ENCODE data around the gene NFKBIL1.

GRCh38 chr6:31592396-31592771 lies 45.0 kb downstream of the NFKBIL1 start:
- TF ChIP-seq ARID2 (IDR thresholded peaks at IDR 0.05) (no peak), SP2 (IDR thresholded peaks at IDR 0.05; ENCODE audit: extremely low read depth, low read depth, low read length, poor library complexity, severe bottlenecking) (no peak), NFRKB (IDR thresholded peaks at IDR 0.05; ENCODE audit: low read depth) (no peak), ZNF280A (IDR thresholded peaks at IDR 0.05; ENCODE audit: low read depth, partially characterized antibody) (no peak), USF2 (CRISPR knock-in tag; IDR thresholded peaks at IDR 0.05) (no peak), FOS (IDR thresholded peaks at IDR 0.05; ENCODE audit: extremely low read depth, insufficient read length) (no peak)
- TF ChIP-seq, protein P1, sequence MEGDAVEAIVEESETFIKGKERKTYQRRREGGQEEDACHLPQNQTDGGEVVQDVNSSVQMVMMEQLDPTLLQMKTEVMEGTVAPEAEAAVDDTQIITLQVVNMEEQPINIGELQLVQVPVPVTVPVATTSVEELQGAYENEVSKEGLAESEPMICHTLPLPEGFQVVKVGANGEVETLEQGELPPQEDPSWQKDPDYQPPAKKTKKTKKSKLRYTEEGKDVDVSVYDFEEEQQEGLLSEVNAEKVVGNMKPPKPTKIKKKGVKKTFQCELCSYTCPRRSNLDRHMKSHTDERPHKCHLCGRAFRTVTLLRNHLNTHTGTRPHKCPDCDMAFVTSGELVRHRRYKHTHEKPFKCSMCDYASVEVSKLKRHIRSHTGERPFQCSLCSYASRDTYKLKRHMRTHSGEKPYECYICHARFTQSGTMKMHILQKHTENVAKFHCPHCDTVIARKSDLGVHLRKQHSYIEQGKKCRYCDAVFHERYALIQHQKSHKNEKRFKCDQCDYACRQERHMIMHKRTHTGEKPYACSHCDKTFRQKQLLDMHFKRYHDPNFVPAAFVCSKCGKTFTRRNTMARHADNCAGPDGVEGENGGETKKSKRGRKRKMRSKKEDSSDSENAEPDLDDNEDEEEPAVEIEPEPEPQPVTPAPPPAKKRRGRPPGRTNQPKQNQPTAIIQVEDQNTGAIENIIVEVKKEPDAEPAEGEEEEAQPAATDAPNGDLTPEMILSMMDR (IDR thresholded peaks at IDR 0.05 in 2 of 3, conservative IDR thresholded peaks at IDR 0.05 in 1 of 3; ENCODE audit: insufficient read depth in 2 of 3, low read depth in 1 of 3, low read length in 3 of 3) = 0 out of 6 replicates have a peak, but pooled peaks of 1 of the 3 experiments have one; percentile 15
